HepG2 (cell line): ENCODE results near the gene SPRED2. TPM values are rescaled to one million over a fixed set of nuclear protein-coding genes. Genes with fewer than 3 reads are reported as not detected.

Experiments
- EED ChIP-seq: sonication (generic); formaldehyde crosslinking; IDR thresholded peaks from 2 replicates; pipeline ENCODE4 v1.5.0; 2020; ENCODE audit warnings: mild to moderate bottlenecking, missing genetic modification reagents
- GABPB1 ChIP-seq: IDR thresholded peaks from 2 replicates; pipeline ENCODE4 v1.6.1; 2016; ENCODE audit warnings: mild to moderate bottlenecking, missing genetic modification reagents, moderate library complexity, missing compliant biosample characterization
- HDAC6 ChIP-seq: fragments of 200-600 bp; sonication (generic); IDR thresholded peaks from 2 replicates; pipeline ENCODE4 v1.7.0; 2017; ENCODE audit warnings: mild to moderate bottlenecking, antibody characterized with exemption, low read length, low read depth
- ISL2 ChIP-seq: sonication (generic); formaldehyde crosslinking; IDR thresholded peaks from 2 replicates; pipeline ENCODE4 v1.5.0; 2020; ENCODE audit warnings: missing genetic modification reagents
- MAFG ChIP-seq: sonication (generic); formaldehyde crosslinking; IDR thresholded peaks from 2 replicates; pipeline ENCODE4 v1.5.1; 2020; ENCODE audit warnings: mild to moderate bottlenecking, missing genetic modification reagents
- RBAK ChIP-seq: sonication (generic); formaldehyde crosslinking; IDR thresholded peaks from 2 replicates; pipeline ENCODE4 v1.5.1; 2020; ENCODE audit warnings: mild to moderate bottlenecking, missing genetic modification reagents
- SCMH1 ChIP-seq: sonication (generic); formaldehyde crosslinking; IDR thresholded peaks from 2 replicates; pipeline ENCODE4 v1.9.0; 2021; ENCODE audit warnings: missing genetic modification reagents, mild to moderate bottlenecking, borderline replicate concordance
- SMYD3 ChIP-seq: sonication (generic); formaldehyde crosslinking; IDR thresholded peaks from 2 replicates; pipeline ENCODE4 v1.8.1; 2023; ENCODE audit warnings: mild to moderate bottlenecking, missing genetic modification reagents
- TBX2 ChIP-seq: sonication (generic); formaldehyde crosslinking; IDR thresholded peaks from 2 replicates; pipeline ENCODE4 v1.5.0; 2020; ENCODE audit warnings: missing genetic modification reagents, mild to moderate bottlenecking, borderline replicate concordance
- ZKSCAN5 ChIP-seq: sonication (generic); formaldehyde crosslinking; IDR thresholded peaks from 2 replicates; pipeline ENCODE4 v1.5.1; 2020; ENCODE audit warnings: mild to moderate bottlenecking, missing genetic modification reagents
- ZNF292 ChIP-seq: sonication (generic); formaldehyde crosslinking; IDR thresholded peaks from 2 replicates; pipeline ENCODE4 v1.8.1; 2022; ENCODE audit warnings: mild to moderate bottlenecking, low read depth, missing genetic modification reagents, borderline replicate concordance
- ZNF367 ChIP-seq: sonication (generic); formaldehyde crosslinking; IDR thresholded peaks from 2 replicates; pipeline ENCODE4 v1.4.0; 2020; ENCODE audit warnings: missing genetic modification reagents, borderline replicate concordance
- ZNF460 ChIP-seq: sonication (generic); formaldehyde crosslinking; IDR thresholded peaks from 2 replicates; pipeline ENCODE4 v1.5.1; 2020; ENCODE audit warnings: missing genetic modification reagents, mild to moderate bottlenecking, borderline replicate concordance
- ZNF557 ChIP-seq: sonication (generic); formaldehyde crosslinking; IDR thresholded peaks from 2 replicates; pipeline ENCODE4 v1.4.0; 2020; ENCODE audit warnings: missing genetic modification reagents
- polyA plus RNA-seq, 8 experiments: library from polyadenylated mRNA; depleted of rRNA in 3 of 8; stranded (reverse) in 7 of 8; unstranded in 1 of 8; fragments of >200 nt; fragmentation: Illumina TruSeq in 4 of 8; extraction: Trizol in 4 of 8; gene quantifications; 2 replicates each; pipeline versions ENCODE4 v1.2.1 to v1.2.3, GENCODE V29; 2011 to 2016; ENCODE audit warnings: low read depth in 4 of 8, missing spikeins in 1 of 8, mixed read lengths in 1 of 8; ENCODE audit not compliant: insufficient read depth in 1 of 8
- total RNA-seq, 5 experiments: library from RNA; depleted of rRNA; stranded (reverse); fragments of >200 nt; fragmentation: Illumina TruSeq; extraction: Trizol; gene quantifications; 2 replicates each; pipeline ENCODE4 v1.2.3, GENCODE V29; 2016; ENCODE audit warnings: low read depth in 1 of 5
- TF ChIP-seq, protein P1 (sequence below): sonication (generic); formaldehyde crosslinking; IDR thresholded peaks from 2 replicates; pipeline ENCODE4 v1.5.0; 2020; ENCODE audit warnings: mild to moderate bottlenecking, missing genetic modification reagents, borderline replicate concordance
- TF ChIP-seq, protein P2 (sequence below): IDR thresholded peaks from 2 replicates; pipeline ENCODE4 v1.6.1; 2016; ENCODE audit warnings: low read depth
- TF ChIP-seq, protein P3 (sequence below): sonication (generic); formaldehyde crosslinking; IDR thresholded peaks from 2 replicates; pipeline ENCODE4 v1.5.1; 2020; ENCODE audit warnings: mild to moderate bottlenecking, missing genetic modification reagents
- TF ChIP-seq, protein P4 (sequence below): sonication (generic); formaldehyde crosslinking; conservative IDR thresholded peaks from 2 replicates; pipeline ENCODE4 v1.4.0; 2020; ENCODE audit warnings: missing genetic modification reagents
- TF ChIP-seq, protein P5 (sequence below): sonication (generic); formaldehyde crosslinking; IDR thresholded peaks from 2 replicates; pipeline ENCODE4 v1.4.0; 2020; ENCODE audit warnings: missing genetic modification reagents

Gene SPRED2
- total and polyA plus RNA-seq, 2 of the 13 experiments (the other 11 are each of a cell fraction or from before 2014, with no cell fraction given) = 13.0 to 37.0 TPM

DNA sequence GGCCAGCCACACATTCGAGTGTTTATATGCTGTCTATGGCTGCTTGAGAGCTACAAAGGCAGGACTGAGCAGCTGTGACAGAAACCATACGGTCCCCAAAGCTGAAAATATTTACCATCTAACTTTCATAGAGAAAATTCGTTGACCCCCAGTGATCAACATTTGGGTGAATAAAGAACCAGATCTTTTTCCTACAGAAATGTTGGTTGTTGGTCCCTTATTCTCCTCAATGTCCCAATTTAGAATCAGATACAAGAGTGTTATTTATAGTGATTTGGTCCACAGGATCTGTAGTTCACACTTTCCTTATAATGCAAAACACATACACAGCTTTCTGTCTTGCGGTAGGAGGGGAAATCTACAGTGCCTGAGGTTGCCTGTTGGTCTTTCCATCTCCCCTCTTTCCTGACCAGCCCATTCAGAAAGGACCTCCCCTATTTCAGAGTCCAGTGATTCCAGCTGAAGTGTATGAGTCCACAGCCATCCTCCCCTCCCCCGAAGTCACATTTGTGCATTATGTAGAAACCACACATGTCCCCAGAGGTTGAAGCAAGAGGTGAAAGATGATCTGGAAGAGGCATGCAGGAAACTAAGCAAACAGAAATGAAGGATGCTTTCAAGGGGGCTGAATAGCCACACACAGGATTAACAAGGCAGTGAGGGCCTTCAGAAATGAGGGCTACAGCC, 61.9 kb downstream of the SPRED2 start (continued):
- TF ChIP-seq, protein P1, sequence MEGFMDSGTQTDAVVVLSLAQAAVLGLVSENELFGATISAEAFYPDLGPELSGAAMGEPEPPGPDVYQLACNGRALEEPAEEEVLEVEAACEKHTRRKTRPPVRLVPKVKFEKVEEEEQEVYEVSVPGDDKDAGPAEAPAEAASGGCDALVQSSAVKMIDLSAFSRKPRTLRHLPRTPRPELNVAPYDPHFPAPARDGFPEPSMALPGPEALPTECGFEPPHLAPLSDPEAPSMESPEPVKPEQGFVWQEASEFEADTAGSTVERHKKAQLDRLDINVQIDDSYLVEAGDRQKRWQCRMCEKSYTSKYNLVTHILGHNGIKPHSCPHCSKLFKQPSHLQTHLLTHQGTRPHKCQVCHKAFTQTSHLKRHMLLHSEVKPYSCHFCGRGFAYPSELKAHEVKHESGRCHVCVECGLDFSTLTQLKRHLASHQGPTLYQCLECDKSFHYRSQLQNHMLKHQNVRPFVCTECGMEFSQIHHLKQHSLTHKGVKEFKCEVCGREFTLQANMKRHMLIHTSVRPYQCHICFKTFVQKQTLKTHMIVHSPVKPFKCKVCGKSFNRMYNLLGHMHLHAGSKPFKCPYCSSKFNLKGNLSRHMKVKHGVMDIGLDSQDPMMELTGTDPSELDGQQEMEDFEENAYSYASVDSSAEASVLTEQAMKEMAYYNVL = peak; percentile 69; the same call in 1 of the 2 replicates
- TF ChIP-seq ZNF292 = peak; percentile 70
- TF ChIP-seq, protein P2, sequence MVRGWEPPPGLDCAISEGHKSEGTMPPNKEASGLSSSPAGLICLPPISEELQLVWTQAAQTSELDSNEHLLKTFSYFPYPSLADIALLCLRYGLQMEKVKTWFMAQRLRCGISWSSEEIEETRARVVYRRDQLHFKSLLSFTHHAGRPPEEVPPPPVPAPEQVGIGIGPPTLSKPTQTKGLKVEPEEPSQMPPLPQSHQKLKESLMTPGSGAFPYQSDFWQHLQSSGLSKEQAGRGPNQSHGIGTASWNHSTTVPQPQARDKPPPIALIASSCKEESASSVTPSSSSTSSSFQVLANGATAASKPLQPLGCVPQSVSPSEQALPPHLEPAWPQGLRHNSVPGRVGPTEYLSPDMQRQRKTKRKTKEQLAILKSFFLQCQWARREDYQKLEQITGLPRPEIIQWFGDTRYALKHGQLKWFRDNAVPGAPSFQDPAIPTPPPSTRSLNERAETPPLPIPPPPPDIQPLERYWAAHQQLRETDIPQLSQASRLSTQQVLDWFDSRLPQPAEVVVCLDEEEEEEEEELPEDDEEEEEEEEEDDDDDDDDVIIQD (CRISPR knock-in tag) = peak; percentile 58
- no peak for TF ChIP-seq ZKSCAN5 (CRISPR knock-in tag)
- peak; percentile 61 for TF ChIP-seq ISL2 (CRISPR knock-in tag)
- TF ChIP-seq MAFG = no peak
- no peak for TF ChIP-seq EED (CRISPR knock-in tag)
- no peak for TF ChIP-seq HDAC6
- TF ChIP-seq, protein P3, sequence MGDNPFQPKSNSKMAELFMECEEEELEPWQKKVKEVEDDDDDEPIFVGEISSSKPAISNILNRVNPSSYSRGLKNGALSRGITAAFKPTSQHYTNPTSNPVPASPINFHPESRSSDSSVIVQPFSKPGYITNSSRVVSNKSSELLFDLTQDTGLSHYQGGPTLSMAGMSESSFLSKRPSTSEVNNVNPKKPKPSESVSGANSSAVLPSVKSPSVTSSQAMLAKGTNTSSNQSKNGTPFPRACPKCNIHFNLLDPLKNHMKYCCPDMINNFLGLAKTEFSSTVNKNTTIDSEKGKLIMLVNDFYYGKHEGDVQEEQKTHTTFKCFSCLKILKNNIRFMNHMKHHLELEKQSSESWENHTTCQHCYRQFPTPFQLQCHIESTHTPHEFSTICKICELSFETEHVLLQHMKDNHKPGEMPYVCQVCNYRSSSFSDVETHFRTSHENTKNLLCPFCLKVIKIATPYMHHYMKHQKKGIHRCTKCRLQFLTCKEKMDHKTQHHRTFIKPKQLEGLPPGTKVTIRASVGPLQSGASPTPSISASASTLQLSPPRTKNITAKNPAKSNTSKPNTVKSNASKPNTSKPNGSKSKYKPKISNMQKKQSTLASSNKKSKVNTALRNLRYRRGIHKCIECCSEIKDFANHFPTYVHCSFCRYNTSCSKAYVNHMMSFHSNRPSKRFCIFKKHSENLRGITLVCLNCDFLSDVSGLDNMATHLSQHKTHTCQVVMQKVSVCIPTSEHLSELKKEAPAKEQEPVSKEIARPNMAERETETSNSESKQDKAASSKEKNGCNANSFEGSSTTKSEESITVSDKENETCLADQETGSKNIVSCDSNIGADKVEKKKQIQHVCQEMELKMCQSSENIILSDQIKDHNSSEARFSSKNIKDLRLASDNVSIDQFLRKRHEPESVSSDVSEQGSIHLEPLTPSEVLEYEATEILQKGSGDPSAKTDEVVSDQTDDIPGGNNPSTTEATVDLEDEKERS = no peak
- no peak for TF ChIP-seq ZNF460 (CRISPR knock-in tag)
- no peak for TF ChIP-seq RBAK (CRISPR knock-in tag)
- TF ChIP-seq GABPB1 (CRISPR knock-in tag) = no peak
- TF ChIP-seq, protein P4, sequence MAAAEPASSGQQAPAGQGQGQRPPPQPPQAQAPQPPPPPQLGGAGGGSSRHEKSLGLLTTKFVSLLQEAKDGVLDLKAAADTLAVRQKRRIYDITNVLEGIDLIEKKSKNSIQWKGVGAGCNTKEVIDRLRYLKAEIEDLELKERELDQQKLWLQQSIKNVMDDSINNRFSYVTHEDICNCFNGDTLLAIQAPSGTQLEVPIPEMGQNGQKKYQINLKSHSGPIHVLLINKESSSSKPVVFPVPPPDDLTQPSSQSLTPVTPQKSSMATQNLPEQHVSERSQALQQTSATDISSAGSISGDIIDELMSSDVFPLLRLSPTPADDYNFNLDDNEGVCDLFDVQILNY (CRISPR knock-in tag) = no peak
- TF ChIP-seq SCMH1 (CRISPR knock-in tag) = no peak
- TF ChIP-seq ZNF557 (CRISPR knock-in tag) = no peak
- TF ChIP-seq TBX2 (CRISPR knock-in tag) = peak; percentile 67
- no peak for TF ChIP-seq ZNF367
- TF ChIP-seq, protein P5, sequence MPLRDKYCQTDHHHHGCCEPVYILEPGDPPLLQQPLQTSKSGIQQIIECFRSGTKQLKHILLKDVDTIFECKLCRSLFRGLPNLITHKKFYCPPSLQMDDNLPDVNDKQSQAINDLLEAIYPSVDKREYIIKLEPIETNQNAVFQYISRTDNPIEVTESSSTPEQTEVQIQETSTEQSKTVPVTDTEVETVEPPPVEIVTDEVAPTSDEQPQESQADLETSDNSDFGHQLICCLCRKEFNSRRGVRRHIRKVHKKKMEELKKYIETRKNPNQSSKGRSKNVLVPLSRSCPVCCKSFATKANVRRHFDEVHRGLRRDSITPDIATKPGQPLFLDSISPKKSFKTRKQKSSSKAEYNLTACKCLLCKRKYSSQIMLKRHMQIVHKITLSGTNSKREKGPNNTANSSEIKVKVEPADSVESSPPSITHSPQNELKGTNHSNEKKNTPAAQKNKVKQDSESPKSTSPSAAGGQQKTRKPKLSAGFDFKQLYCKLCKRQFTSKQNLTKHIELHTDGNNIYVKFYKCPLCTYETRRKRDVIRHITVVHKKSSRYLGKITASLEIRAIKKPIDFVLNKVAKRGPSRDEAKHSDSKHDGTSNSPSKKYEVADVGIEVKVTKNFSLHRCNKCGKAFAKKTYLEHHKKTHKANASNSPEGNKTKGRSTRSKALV (CRISPR knock-in tag) = no peak
- TF ChIP-seq SMYD3 = 0 out of 2 replicates have a peak, but pooled peaks have one; percentile 64
